Muscle layer of colon (tissue), 2 donors: ENCODE results near the gene ZRANB2.
A peak's percentile ranks its signal among the peaks of the same experiment; 100 is the strongest.

Experiments
- H3K27ac ChIP-seq: one replicate; pipeline ENCODE4 v1.7.0; 2013; ENCODE audit warnings: low read depth, mild to moderate bottlenecking, low read length, moderate library complexity
- H3K27me3 ChIP-seq, 2 donors: one replicate each; pipeline ENCODE4 v1.7.0; 2013; ENCODE audit warnings: low read length in 2 of 2, mild to moderate bottlenecking in 2 of 2; ENCODE audit not compliant: insufficient read depth in 2 of 2, control insufficient read depth in 1 of 2
- H3K36me3 ChIP-seq: one replicate; pipeline ENCODE4 v1.7.0; 2013; ENCODE audit warnings: mild to moderate bottlenecking, low read length; ENCODE audit not compliant: insufficient read depth
- H3K4me1 ChIP-seq: one replicate; pipeline ENCODE4 v1.7.0; 2013; ENCODE audit warnings: mild to moderate bottlenecking, low read length; ENCODE audit not compliant: insufficient read depth
- H3K4me3 ChIP-seq, 2 donors: one replicate each; pipeline ENCODE4 v1.7.0; 2013; ENCODE audit warnings: low read length in 2 of 2, low read depth in 1 of 2, mild to moderate bottlenecking in 1 of 2, moderate library complexity in 1 of 2
- H3K9ac ChIP-seq: one replicate; pipeline ENCODE4 v1.7.0; 2013; ENCODE audit warnings: low read length
- H3K9me3 ChIP-seq: one replicate; pipeline ENCODE4 v1.7.0; 2013; ENCODE audit warnings: mild to moderate bottlenecking, low read length
- donor health status: abdominal sarcoma.
- donor health status: Adenocarcinoma of cecum.

The ZRANB2 gene, protein sequence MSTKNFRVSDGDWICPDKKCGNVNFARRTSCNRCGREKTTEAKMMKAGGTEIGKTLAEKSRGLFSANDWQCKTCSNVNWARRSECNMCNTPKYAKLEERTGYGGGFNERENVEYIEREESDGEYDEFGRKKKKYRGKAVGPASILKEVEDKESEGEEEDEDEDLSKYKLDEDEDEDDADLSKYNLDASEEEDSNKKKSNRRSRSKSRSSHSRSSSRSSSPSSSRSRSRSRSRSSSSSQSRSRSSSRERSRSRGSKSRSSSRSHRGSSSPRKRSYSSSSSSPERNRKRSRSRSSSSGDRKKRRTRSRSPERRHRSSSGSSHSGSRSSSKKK

DNA sequence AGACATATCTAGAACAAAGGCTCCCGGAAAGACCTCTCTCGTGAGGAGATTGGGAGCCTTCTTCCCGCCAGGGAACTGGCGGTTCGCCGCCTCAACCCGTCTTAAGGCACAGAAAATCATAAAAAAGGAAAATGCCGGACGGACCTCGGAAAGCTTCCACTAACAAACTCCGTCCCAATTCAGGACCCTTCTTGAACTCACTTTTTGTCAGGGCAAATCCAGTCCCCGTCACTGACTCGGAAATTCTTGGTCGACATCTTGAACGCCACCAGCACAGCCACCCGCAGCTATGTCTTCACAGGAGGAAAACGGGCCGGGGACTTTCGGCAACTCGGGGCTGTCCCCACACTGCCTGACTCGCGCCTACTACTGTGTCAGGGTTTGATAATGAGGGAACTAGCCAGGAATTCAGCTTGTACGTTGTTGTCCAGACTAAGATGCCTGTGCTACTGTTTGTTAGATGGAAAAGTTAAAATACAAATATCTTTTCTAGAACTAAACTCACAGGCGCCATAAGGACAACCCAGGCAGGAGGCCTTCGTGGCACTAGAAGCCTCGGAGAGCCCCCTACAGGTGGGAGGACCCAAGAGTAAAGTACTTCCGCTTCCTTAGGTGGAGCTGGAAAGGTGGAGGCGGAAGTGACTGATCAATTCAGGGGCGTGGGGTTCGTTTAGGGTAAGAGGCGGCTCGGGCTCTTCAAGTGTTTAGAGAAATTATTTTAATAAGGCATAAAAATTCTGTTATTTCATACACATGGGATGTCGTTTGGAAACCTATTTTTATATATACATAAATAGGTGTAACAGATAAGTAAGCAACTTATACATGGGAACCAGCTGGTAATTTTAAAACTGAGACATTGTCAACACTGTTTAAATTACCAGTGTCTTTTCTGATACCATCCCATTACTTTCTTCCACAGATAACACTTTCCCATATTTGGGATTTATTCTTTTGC lies at the start of gene ZRANB2:
Gene ZRANB2, minus strand, starts transcription at position 297 of the 958 bp plus-strand sequence. Its CDS starts 40 bp downstream, at position 257.
- no peaks in the 10 kb centered on the region for H3K9me3 ChIP-seq
- peaks cover 8% of the 10 kb centered on the region for H3K36me3 ChIP-seq
- peak within 1 kb of the TSS; percentile 85 to 86 for H3K4me3 ChIP-seq
- H3K4me1 ChIP-seq, result no peaks in the 10 kb centered on the region
- peak within 1 kb of the TSS; percentile 72 for H3K9ac ChIP-seq
- H3K27me3 ChIP-seq, result no peaks in the 10 kb centered on the region
- peak within 1 kb of the TSS; percentile 83 for H3K27ac ChIP-seq

DNA sequence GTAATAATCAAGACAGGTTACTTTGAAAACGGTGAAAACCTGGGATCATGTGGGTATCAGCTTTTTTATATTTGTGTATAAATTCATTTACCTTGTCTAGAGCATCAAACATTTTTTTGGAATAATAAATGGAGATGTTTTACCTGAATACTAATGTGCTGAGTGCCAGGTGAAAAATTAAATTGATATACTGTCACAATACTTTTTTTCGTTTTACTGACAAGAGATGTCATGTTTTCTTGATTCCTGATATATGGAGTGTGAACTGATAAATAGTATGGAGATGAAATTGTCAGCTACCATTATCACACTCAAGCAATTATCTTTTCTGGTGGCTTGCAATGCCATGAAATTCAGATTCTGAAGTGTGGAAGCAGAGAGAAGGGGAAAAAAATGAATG lies 47.2 kb upstream of the ZRANB2 start:
- H3K9me3 ChIP-seq, result no peaks in the 10 kb centered on the region
- no peak overlapping the region for H3K9ac ChIP-seq
- no peaks in the 10 kb centered on the region for H3K36me3 ChIP-seq
- H3K4me1 ChIP-seq, result no peaks in the 10 kb centered on the region
- H3K27me3 ChIP-seq, result no peaks in the 10 kb centered on the region
- no peak overlapping the region for H3K4me3 ChIP-seq
- H3K27ac ChIP-seq, result no peak overlapping the region

DNA sequence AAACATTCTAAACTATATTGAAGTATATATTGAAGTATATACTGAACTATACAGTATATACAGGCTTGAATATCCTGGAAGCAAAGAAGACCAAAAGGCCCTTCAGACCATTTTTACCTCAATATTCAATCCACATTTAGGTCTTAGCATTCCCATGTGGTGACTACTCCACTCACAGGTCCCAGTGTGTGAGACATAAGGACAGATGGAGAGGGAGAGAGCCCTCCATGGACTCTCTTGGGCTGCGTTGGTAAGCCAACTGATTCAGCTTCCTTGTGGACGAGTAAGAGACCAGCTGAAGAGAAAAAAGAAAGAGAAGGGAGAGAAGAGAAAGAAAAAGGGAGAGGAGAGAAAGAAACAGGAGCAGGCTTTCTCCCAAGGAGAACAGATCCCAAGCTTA lies 37.3 kb upstream of the ZRANB2 start:
- Histone ChIP-seq H3K4me3 (no peak overlapping the region), H3K9ac (no peak overlapping the region), H3K27ac (no peak overlapping the region), H3K4me1 (no peaks in the 10 kb centered on the region), H3K36me3 (no peaks in the 10 kb centered on the region), H3K9me3 (no peaks in the 10 kb centered on the region), H3K27me3 (no peaks in the 10 kb centered on the region)

DNA sequence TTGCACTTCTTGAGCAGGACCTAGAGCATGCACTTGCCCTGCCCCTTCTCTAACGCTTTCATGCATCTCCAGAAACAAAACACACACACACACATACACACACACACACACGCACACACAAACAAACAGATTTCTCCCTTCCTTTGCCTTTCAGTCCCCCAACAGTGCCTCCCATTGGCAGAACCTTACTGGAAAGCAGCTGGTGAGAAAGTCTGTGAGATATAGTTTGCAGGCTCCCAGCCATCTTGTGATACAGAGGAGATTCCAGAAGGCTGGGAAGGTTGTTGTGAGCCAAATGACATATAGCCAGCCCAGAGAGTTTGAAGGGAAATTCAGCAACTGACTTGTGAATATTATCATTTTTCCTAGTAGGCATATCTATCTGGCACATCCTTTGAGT lies 35.9 kb upstream of the ZRANB2 start:
- Histone ChIP-seq H3K4me1 (no peaks in the 10 kb centered on the region), H3K9me3 (no peaks in the 10 kb centered on the region), H3K36me3 (no peaks in the 10 kb centered on the region), H3K27ac (no peak overlapping the region), H3K27me3 (no peaks in the 10 kb centered on the region), H3K4me3 (no peak overlapping the region), H3K9ac (no peak overlapping the region)

DNA sequence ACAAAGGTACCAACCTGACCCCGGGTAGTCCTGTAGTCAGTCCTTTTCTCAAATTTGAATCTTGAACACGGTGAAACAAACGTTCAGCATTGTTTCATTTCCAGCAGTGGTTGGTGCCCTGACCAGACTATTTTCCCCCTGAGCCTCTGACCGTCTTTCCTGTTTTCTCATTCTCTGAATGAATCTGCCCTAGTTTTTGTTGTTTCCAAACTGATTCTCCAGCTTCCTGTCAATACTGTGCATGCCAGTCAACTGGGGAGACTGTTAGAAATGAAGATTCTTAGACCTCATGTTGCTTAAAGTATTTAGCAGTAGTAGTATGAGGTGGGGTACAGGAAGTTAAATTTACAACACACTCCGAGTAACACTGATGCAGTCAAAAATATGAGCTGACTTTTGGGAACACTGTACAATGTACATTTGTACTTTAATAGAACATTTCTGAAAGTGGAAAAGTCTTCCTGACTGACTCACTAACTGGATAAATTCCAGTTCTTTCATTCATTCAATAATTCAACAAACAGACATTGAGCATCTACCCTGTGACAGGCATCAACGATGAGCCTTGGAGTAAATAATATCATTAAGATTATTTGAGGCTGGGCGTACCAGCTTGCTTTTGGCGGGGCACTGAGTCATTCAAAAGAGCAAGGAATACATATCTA lies 26.0 kb upstream of the ZRANB2 start:
- H3K9ac ChIP-seq, result no peak overlapping the region
- no peaks in the 10 kb centered on the region for H3K27me3 ChIP-seq
- no peak overlapping the region for H3K27ac ChIP-seq
- no peaks in the 10 kb centered on the region for H3K4me1 ChIP-seq
- no peaks in the 10 kb centered on the region for H3K36me3 ChIP-seq
- H3K9me3 ChIP-seq, result no peaks in the 10 kb centered on the region
- H3K4me3 ChIP-seq, result no peak overlapping the region

DNA sequence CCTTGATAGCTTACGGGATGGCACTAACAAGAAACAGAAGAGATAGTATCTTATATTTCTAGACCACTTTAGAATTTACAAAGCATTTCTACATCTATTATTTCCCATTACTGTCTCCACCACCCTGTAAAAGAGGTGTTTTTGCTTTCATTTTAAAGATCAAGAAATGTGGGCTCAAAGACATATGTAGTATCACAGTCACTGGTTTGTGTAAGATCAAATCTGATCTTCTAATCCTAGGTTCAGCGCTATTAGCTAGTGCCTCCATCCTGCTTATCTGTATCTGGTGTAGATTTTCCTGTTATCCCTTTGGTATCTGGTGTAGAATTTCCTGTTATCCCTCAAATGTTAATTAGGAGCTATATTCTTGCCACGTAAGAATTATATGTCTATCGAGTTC lies 23.6 kb upstream of the ZRANB2 start:
- Histone ChIP-seq H3K36me3 (no peaks in the 10 kb centered on the region), H3K27me3 (no peaks in the 10 kb centered on the region), H3K9me3 (no peaks in the 10 kb centered on the region), H3K27ac (no peak overlapping the region), H3K4me1 (no peaks in the 10 kb centered on the region), H3K9ac (no peak overlapping the region), H3K4me3 (no peak overlapping the region)

DNA sequence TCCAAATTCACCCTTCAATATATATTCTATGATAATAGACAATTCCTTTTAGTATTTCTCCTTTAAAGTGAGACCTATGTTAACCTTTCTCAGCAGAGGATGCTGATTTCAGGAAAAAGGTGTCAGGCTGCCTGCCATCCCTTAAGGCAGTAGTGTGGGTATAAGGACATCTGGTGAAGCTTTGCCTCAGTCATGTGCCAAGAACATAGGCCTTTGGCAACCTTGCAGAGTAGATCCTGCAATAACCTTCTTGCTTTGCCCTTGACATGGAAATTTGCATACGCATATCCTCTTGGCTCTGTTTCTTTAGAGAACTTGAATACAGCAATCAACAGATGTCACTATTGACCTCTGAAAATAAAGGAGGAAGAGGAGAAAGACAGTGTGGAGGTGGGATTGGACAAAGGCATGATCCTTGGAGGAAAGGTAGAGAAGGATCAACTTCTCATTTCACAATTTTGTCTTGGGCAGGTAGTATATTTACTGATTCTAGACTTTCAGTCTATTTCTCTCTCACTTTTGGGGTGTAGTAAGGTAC lies 21.1 kb upstream of the ZRANB2 start:
- H3K4me1 ChIP-seq, result no peaks in the 10 kb centered on the region
- no peak overlapping the region for H3K4me3 ChIP-seq
- H3K9me3 ChIP-seq, result no peaks in the 10 kb centered on the region
- no peak overlapping the region for H3K9ac ChIP-seq
- H3K27ac ChIP-seq, result no peak overlapping the region
- H3K27me3 ChIP-seq, result no peaks in the 10 kb centered on the region
- no peaks in the 10 kb centered on the region for H3K36me3 ChIP-seq

DNA sequence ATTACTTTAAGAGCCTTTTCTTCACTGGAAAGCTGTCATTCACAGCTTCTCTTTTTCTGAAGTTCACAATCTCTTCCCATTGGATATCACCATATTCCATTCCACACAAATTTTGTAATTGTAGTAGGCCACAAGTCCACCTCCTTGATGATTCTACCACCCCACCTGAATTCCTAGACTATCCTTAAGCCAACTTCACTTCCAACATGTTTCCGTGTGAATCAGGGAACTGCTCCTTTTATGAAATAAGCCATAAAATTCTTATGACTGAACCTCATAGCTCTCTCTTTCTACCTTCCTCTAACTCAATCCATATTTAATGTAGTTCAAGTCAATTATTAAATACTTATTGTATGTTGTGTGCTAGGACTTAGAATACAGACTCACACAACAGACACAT lies 16.6 kb upstream of the ZRANB2 start:
- Histone ChIP-seq H3K9ac (no peak overlapping the region), H3K9me3 (no peaks in the 10 kb centered on the region), H3K36me3 (no peaks in the 10 kb centered on the region), H3K4me3 (no peak overlapping the region), H3K27ac (no peak overlapping the region), H3K4me1 (no peaks in the 10 kb centered on the region), H3K27me3 (no peaks in the 10 kb centered on the region)

DNA sequence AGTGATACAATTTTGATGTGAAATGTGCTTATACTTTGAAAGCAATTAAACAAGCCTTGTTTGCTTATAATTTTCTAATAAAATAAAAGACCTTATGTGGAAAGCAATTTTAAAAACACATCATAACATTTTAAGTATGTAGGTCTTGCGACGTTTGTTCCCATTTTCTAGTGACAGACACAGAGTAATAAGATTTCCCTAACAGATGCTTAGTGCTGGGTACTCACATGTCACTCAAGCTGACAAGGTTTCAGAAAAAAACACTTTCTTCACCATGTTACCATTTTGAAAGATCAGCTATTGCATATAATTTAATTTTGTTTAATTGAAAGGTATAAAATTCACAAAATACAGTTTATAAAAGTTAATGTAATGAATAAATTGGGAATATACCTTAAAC lies 14.1 kb upstream of the ZRANB2 start:
- Histone ChIP-seq H3K4me3 (no peak overlapping the region), H3K9me3 (no peaks in the 10 kb centered on the region), H3K9ac (no peak overlapping the region), H3K4me1 (no peaks in the 10 kb centered on the region), H3K27me3 (no peaks in the 10 kb centered on the region), H3K27ac (no peak overlapping the region), H3K36me3 (no peaks in the 10 kb centered on the region)

DNA sequence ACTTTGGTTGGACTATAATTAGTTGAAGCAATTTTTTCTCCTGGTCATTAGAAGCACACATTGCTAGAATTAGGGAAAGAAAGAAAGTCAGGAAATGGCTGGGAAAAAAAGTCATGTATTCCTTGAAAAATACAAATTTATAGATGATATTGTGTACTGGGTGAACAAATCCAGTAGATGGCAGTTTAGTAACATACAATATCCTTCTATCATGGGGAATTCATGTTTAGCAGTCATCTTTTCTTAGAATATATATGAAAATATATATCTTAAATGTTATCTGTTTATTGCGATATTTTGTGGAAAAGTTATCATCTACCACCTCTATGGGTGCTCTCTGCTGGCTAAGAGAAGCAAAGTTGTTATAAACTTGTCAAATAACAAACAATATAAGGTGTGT lies 13.1 kb upstream of the ZRANB2 start:
- Histone ChIP-seq H3K4me1 (no peaks in the 10 kb centered on the region), H3K4me3 (no peak overlapping the region), H3K9me3 (no peaks in the 10 kb centered on the region), H3K9ac (no peak overlapping the region), H3K36me3 (no peaks in the 10 kb centered on the region), H3K27me3 (no peaks in the 10 kb centered on the region), H3K27ac (no peak overlapping the region)
